Measurements from ENCODE around the gene GPR17.

Gene GPR17

GRCh38 chr2:127674241-127675209 lies 28.6 kb downstream of the GPR17 start:
- no peak for TF ChIP-seq CTCF (IDR thresholded peaks at IDR 0.05; ENCODE audit: insufficient read depth, low read depth, low read length, missing control alignments)
- DNase-seq (ENCODE audit: low read depth), result no peak
- H3K4me3 ChIP-seq (ENCODE audit: low read depth, low read length), result no peak overlapping the region

GRCh38 chr2:127675331-127676261 lies 29.6 kb downstream of the GPR17 start, which contains the start of gene LIMS2:
LIMS2 (minus strand) TSS chr2:127675530; CDS start chr2:127675024, 506 bp downstream.
- DNase-seq (ENCODE audit: low read depth), result no peak
- no peak within 1 kb of the TSS for H3K4me3 ChIP-seq (ENCODE audit: low read depth, low read length)
- no peak for TF ChIP-seq CTCF (IDR thresholded peaks at IDR 0.05; ENCODE audit: insufficient read depth, low read depth, low read length, missing control alignments)

- DNase-seq (ENCODE audit: low read depth), result no peak
- H3K4me3 ChIP-seq (ENCODE audit: low read depth, low read length), result no peak overlapping the region
- no peak for TF ChIP-seq CTCF (IDR thresholded peaks at IDR 0.05; ENCODE audit: insufficient read depth, low read depth, low read length, missing control alignments)
These were observed 31.0 kb downstream of the GPR17 start for GRCh38 chr2:127676906-127677305.

GRCh38 chr2:127678531-127678930 lies 32.6 kb downstream of the GPR17 start:
- TF ChIP-seq CTCF (IDR thresholded peaks at IDR 0.05; ENCODE audit: insufficient read depth, low read depth, low read length, missing control alignments), result no peak

GRCh38 chr2:127678991-127679390 lies 33.0 kb downstream of the GPR17 start:
- no peak for TF ChIP-seq CTCF (IDR thresholded peaks at IDR 0.05; ENCODE audit: insufficient read depth, low read depth, low read length, missing control alignments)
- no peak overlapping the region for H3K4me3 ChIP-seq (ENCODE audit: low read depth, low read length)
- no peak for DNase-seq (ENCODE audit: low read depth)

More at GRCh38 chr2:127678531-127678930, 32.6 kb downstream of the GPR17 start:
- DNase-seq (ENCODE audit: low read depth), result no peak
- no peak overlapping the region for H3K4me3 ChIP-seq (ENCODE audit: low read depth, low read length)

GRCh38 chr2:127679680-127680361 lies 33.9 kb downstream of the GPR17 start:
- H3K4me3 ChIP-seq (ENCODE audit: low read depth, low read length), result no peak overlapping the region
- no peak for DNase-seq (ENCODE audit: low read depth)
- no peak for TF ChIP-seq CTCF (IDR thresholded peaks at IDR 0.05; ENCODE audit: insufficient read depth, low read depth, low read length, missing control alignments)

Measured in GM12865 (cell line).